ENCODE measurements around the gene FAM53B.

DNA sequence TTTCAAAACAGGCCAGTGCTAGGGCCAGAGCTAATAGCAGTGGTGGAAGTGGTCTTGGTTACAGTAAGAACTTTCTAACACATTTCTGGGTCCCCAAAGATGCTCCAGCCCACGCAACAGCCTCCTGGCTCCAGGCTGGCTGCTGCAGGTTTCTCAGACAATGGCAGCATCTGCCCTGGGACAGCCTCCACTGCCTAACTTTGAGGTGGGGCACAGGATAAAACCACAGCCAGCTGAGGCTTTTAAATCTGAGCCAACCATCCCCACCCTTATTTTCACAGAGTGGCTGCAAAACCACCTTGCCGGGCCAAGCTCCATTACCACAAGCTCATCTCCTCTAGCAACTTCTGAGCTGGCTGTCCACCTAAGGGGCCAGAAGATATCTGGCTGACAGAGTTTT is 84.8 kb downstream of the FAM53B start:
- no peak for TF ChIP-seq GATA3 (IDR thresholded peaks at IDR 0.05; ENCODE audit: low read depth, low read length)
- no peak for TF ChIP-seq GATA2 (IDR thresholded peaks at IDR 0.05; ENCODE audit: low read depth, low read length)

Data from SH-SY5Y (cell line).